ENCODE data around the gene PTDSS2. TPM values are rescaled to one million over a fixed set of nuclear protein-coding genes. Genes with fewer than 3 reads are reported as not detected.

Gene PTDSS2
- total and polyA plus RNA-seq, 10 of the 15 experiments (the other 5 are each of a cell fraction or from before 2014, with no cell fraction given), result 0.39 to 21.1 (median 10.8) TPM

DNA sequence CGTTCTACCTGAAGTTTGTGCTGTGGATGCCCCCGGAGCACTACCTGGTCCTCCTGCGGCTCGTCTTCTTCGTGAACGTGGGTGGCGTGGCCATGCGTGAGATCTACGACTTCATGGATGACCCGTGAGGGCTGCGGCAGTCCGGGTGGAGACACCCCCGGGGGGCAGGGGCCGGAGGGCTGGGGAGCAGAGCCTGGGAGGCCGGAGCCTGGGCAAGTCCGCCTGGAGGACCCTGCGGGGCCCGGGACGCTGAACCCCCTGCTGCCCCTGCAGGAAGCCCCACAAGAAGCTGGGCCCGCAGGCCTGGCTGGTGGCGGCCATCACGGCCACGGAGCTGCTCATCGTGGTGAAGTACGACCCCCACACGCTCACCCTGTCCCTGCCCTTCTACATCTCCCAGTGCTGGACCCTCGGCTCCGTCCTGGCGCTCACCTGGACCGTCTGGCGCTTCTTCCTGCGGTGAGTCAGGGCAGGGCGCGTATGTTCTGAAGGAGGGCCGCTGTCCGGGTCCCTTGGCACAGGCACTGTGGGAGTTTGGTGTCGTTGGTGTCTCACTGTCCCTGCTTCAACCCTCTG lies 39.6 kb downstream of the PTDSS2 start:
- no TSS peak for BruUV-seq (replicated peaks)
- intact Hi-C loops (cut with micrococcal nuclease; ENCODE audit: unreplicated experiment) (no loop called here), in situ Hi-C loops (cut with MboI) (no loop called here)
- Histone ChIP-seq H3K79me2 (ENCODE audit: control insufficient read depth, insufficient read depth, low read length) (no peaks in the 10 kb centered on the region), H3K27me3 (replicated peaks in 1 of 2; ENCODE audit: control insufficient read depth in 2 of 2, insufficient read depth in 2 of 2, low read length in 1 of 2) (no peaks in the 10 kb centered on the region), H3K36me3 (ENCODE audit: control insufficient read depth in 2 of 2, insufficient read depth in 2 of 2, low read length in 1 of 2) (peaks cover 0 to 6% of the 10 kb centered on the region in 2 experiments; a peak in 2 of 4 replicates), H3K9ac (ENCODE audit: control insufficient read depth, insufficient read depth, low read length) (no peak overlapping the region), H3K4me3 (no peak overlapping the region), H4K20me1 (ENCODE audit: control insufficient read depth, insufficient read depth) (no peaks in the 10 kb centered on the region), H3K4me2 (ENCODE audit: control insufficient read depth, insufficient read depth) (no peak overlapping the region), H3K9me3 (replicated peaks; ENCODE audit: control insufficient read depth, insufficient read depth, low read length) (no peaks in the 10 kb centered on the region), H2AFZ (ENCODE audit: control insufficient read depth, low read depth, low read length) (no peak overlapping the region), H3K4me1 (ENCODE audit: control insufficient read depth, insufficient read depth, low read length) (no peaks in the 10 kb centered on the region), H3K27ac (ENCODE audit: control insufficient read depth, insufficient read depth) (no peak overlapping the region)
- no peak for ATAC-seq
- DNase-seq (ENCODE audit: low read depth, low spot score), result no peak
- SMC1A ChIA-PET (ENCODE audit: uncharacterized antibody, unreplicated experiment), result no interaction called here
- CTCF ChIA-PET, result no interaction called here
- RAD21 ChIA-PET (ENCODE audit: unreplicated experiment), result no interaction called here
- POLR2A ChIA-PET, result no interaction called here
- WGBS (ENCODE audit: insufficient coverage, insufficient replicate concordance, low lambda C conversion rate, missing lambda C conversion rate), result 97% methylated on average over 22 of the region's 37 CpGs
- FAIRE-seq, result no peak
- no peak for TF ChIP-seq RELA (IDR thresholded peaks at IDR 0.05; ENCODE audit: borderline replicate concordance, partially characterized antibody)
- no peak for TF ChIP-seq SUPT20H (IDR thresholded peaks at IDR 0.05; ENCODE audit: borderline replicate concordance, control insufficient read depth, low read depth, low read length)
- no peak for TF ChIP-seq IKZF2 (IDR thresholded peaks at IDR 0.05)
- TF ChIP-seq, protein P1, sequence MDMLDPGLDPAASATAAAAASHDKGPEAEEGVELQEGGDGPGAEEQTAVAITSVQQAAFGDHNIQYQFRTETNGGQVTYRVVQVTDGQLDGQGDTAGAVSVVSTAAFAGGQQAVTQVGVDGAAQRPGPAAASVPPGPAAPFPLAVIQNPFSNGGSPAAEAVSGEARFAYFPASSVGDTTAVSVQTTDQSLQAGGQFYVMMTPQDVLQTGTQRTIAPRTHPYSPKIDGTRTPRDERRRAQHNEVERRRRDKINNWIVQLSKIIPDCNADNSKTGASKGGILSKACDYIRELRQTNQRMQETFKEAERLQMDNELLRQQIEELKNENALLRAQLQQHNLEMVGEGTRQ (IDR thresholded peaks at IDR 0.05; ENCODE audit: borderline replicate concordance, low read depth, low read length), result no peak
- TF ChIP-seq POLR2AphosphoS5 (IDR thresholded peaks at IDR 0.05; ENCODE audit: low read length), result no peak
- TF ChIP-seq, protein P2, sequence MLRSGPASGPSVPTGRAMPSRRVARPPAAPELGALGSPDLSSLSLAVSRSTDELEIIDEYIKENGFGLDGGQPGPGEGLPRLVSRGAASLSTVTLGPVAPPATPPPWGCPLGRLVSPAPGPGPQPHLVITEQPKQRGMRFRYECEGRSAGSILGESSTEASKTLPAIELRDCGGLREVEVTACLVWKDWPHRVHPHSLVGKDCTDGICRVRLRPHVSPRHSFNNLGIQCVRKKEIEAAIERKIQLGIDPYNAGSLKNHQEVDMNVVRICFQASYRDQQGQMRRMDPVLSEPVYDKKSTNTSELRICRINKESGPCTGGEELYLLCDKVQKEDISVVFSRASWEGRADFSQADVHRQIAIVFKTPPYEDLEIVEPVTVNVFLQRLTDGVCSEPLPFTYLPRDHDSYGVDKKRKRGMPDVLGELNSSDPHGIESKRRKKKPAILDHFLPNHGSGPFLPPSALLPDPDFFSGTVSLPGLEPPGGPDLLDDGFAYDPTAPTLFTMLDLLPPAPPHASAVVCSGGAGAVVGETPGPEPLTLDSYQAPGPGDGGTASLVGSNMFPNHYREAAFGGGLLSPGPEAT (IDR thresholded peaks at IDR 0.05; ENCODE audit: low read depth), result no peak
- TF ChIP-seq HDAC2 (IDR thresholded peaks at IDR 0.05), result no peak
- TF ChIP-seq NR2C1 (IDR thresholded peaks at IDR 0.05), result no peak
- no peak for TF ChIP-seq SMAD5 (IDR thresholded peaks at IDR 0.05; ENCODE audit: low read depth)
- TF ChIP-seq, protein P3, sequence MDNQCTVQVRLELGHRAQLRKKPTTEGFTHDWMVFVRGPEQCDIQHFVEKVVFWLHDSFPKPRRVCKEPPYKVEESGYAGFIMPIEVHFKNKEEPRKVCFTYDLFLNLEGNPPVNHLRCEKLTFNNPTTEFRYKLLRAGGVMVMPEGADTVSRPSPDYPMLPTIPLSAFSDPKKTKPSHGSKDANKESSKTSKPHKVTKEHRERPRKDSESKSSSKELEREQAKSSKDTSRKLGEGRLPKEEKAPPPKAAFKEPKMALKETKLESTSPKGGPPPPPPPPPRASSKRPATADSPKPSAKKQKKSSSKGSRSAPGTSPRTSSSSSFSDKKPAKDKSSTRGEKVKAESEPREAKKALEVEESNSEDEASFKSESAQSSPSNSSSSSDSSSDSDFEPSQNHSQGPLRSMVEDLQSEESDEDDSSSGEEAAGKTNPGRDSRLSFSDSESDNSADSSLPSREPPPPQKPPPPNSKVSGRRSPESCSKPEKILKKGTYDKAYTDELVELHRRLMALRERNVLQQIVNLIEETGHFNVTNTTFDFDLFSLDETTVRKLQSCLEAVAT (IDR thresholded peaks at IDR 0.05), result no peak
- TF ChIP-seq, protein P4, sequence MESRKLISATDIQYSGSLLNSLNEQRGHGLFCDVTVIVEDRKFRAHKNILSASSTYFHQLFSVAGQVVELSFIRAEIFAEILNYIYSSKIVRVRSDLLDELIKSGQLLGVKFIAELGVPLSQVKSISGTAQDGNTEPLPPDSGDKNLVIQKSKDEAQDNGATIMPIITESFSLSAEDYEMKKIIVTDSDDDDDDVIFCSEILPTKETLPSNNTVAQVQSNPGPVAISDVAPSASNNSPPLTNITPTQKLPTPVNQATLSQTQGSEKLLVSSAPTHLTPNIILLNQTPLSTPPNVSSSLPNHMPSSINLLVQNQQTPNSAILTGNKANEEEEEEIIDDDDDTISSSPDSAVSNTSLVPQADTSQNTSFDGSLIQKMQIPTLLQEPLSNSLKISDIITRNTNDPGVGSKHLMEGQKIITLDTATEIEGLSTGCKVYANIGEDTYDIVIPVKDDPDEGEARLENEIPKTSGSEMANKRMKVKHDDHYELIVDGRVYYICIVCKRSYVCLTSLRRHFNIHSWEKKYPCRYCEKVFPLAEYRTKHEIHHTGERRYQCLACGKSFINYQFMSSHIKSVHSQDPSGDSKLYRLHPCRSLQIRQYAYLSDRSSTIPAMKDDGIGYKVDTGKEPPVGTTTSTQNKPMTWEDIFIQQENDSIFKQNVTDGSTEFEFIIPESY (IDR thresholded peaks at IDR 0.05), result no peak
- TF ChIP-seq, protein P5, sequence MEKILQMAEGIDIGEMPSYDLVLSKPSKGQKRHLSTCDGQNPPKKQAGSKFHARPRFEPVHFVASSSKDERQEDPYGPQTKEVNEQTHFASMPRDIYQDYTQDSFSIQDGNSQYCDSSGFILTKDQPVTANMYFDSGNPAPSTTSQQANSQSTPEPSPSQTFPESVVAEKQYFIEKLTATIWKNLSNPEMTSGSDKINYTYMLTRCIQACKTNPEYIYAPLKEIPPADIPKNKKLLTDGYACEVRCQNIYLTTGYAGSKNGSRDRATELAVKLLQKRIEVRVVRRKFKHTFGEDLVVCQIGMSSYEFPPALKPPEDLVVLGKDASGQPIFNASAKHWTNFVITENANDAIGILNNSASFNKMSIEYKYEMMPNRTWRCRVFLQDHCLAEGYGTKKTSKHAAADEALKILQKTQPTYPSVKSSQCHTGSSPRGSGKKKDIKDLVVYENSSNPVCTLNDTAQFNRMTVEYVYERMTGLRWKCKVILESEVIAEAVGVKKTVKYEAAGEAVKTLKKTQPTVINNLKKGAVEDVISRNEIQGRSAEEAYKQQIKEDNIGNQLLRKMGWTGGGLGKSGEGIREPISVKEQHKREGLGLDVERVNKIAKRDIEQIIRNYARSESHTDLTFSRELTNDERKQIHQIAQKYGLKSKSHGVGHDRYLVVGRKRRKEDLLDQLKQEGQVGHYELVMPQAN (conservative IDR thresholded peaks at IDR 0.05), result no peak
- TF ChIP-seq, protein P6, sequence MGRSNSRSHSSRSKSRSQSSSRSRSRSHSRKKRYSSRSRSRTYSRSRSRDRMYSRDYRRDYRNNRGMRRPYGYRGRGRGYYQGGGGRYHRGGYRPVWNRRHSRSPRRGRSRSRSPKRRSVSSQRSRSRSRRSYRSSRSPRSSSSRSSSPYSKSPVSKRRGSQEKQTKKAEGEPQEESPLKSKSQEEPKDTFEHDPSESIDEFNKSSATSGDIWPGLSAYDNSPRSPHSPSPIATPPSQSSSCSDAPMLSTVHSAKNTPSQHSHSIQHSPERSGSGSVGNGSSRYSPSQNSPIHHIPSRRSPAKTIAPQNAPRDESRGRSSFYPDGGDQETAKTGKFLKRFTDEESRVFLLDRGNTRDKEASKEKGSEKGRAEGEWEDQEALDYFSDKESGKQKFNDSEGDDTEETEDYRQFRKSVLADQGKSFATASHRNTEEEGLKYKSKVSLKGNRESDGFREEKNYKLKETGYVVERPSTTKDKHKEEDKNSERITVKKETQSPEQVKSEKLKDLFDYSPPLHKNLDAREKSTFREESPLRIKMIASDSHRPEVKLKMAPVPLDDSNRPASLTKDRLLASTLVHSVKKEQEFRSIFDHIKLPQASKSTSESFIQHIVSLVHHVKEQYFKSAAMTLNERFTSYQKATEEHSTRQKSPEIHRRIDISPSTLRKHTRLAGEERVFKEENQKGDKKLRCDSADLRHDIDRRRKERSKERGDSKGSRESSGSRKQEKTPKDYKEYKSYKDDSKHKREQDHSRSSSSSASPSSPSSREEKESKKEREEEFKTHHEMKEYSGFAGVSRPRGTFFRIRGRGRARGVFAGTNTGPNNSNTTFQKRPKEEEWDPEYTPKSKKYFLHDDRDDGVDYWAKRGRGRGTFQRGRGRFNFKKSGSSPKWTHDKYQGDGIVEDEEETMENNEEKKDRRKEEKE (IDR thresholded peaks at IDR 0.05), result no peak

Data from GM12878 (cell line).